Measurements from ENCODE around the gene PPIL4. TPM values are rescaled to one million over a fixed set of nuclear protein-coding genes. Genes with fewer than 3 reads are reported as not detected.
A peak's percentile ranks its signal among the peaks of the same experiment; 100 is the strongest.

PPIL4 gene, protein sequence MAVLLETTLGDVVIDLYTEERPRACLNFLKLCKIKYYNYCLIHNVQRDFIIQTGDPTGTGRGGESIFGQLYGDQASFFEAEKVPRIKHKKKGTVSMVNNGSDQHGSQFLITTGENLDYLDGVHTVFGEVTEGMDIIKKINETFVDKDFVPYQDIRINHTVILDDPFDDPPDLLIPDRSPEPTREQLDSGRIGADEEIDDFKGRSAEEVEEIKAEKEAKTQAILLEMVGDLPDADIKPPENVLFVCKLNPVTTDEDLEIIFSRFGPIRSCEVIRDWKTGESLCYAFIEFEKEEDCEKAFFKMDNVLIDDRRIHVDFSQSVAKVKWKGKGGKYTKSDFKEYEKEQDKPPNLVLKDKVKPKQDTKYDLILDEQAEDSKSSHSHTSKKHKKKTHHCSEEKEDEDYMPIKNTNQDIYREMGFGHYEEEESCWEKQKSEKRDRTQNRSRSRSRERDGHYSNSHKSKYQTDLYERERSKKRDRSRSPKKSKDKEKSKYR
- 15.7 TPM for total RNA-seq
- long read RNA-seq, transcript PPIL4-201 (13 exons, 2,232 nt) = major isoform, 25 of 28 reads
- long read RNA-seq, partial matches to known transcripts = 0 of 28 reads
- long read RNA-seq, other reads (novel, unspliced or antisense) = 3 of 28 reads

GRCh38 chr6:149545754-149546471, at the start of gene PPIL4:
TSS of gene PPIL4 (minus strand) at chr6:149546043. CDS start at chr6:149546005, 38 bp downstream.
- peak within 1 kb of the TSS; percentile 94 for H3K27ac ChIP-seq (replicated peaks)
- TF ChIP-seq, protein P1, sequence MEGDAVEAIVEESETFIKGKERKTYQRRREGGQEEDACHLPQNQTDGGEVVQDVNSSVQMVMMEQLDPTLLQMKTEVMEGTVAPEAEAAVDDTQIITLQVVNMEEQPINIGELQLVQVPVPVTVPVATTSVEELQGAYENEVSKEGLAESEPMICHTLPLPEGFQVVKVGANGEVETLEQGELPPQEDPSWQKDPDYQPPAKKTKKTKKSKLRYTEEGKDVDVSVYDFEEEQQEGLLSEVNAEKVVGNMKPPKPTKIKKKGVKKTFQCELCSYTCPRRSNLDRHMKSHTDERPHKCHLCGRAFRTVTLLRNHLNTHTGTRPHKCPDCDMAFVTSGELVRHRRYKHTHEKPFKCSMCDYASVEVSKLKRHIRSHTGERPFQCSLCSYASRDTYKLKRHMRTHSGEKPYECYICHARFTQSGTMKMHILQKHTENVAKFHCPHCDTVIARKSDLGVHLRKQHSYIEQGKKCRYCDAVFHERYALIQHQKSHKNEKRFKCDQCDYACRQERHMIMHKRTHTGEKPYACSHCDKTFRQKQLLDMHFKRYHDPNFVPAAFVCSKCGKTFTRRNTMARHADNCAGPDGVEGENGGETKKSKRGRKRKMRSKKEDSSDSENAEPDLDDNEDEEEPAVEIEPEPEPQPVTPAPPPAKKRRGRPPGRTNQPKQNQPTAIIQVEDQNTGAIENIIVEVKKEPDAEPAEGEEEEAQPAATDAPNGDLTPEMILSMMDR (IDR thresholded peaks at IDR 0.05; ENCODE audit: borderline replicate concordance) = peak; percentile 90
- peak within 1 kb of the TSS; percentile 86 for H3K4me3 ChIP-seq
- H3K36me3 ChIP-seq = peaks cover 8% of the 10 kb centered on the region
- H3K9me3 ChIP-seq (replicated peaks) = no peaks in the 10 kb centered on the region
- intact Hi-C loops (cut with micrococcal nuclease) = no loop called here
- peaks cover 55% of the 10 kb centered on the region for H3K4me1 ChIP-seq
- no peaks in the 10 kb centered on the region for H3K27me3 ChIP-seq (ENCODE audit: low read depth)
- DNase-seq = peak; percentile 98

DNA sequence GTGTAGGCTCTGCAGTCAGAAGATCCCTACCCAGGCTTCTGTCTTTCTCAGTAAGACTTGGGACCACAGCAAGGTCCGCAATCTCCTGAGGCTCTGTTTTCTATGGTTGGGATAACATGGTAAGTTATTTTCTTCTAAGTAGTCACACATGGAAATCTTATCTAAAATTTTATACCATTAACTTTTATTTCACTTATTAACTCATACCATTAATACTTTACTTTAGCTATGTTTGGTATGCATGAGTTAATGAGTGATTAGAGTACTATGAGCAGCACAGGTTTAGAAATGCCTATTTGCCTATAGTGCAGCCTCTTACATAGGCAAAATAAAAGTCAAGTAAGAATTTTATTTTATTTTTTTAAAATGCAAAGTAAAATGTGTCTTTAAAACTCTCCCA, 47.6 kb upstream of the PPIL4 start:
- no peaks in the 10 kb centered on the region for H3K27me3 ChIP-seq (ENCODE audit: low read depth)
- H3K4me1 ChIP-seq = no peaks in the 10 kb centered on the region
- H3K9me3 ChIP-seq (replicated peaks) = no peaks in the 10 kb centered on the region
- H3K36me3 ChIP-seq = peaks cover 97% of the 10 kb centered on the region
- H3K27ac ChIP-seq (replicated peaks) = no peak overlapping the region
- intact Hi-C loops (cut with micrococcal nuclease) = no loop called here
- H3K4me3 ChIP-seq = no peak overlapping the region
- TF ChIP-seq, protein P1 (IDR thresholded peaks at IDR 0.05; ENCODE audit: borderline replicate concordance) = no peak
- no peak for DNase-seq

DNA sequence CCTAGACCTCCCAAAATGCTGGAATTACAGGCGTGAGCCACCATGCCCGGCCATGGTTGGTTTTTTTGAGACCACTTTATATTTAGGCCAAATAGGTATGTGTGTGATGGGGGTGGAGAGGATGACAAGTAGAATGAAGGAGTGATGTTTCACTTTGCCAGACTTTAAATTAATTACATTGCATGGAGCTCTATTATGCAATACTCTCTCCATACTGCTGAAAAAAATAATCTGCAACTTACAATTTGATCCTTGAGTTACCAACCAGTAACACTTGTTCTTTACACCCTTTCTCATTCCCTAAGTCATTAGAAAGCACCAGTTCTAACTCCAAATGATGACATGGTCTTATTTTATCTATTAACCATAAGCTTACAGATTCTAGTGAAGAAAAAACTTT, 47.1 kb upstream of the PPIL4 start:
- peaks cover 96% of the 10 kb centered on the region for H3K36me3 ChIP-seq
- intact Hi-C loops (cut with micrococcal nuclease) = no loop called here
- no peaks in the 10 kb centered on the region for H3K4me1 ChIP-seq
- H3K27me3 ChIP-seq (ENCODE audit: low read depth) = no peaks in the 10 kb centered on the region
- DNase-seq = no peak
- H3K9me3 ChIP-seq (replicated peaks) = no peaks in the 10 kb centered on the region
- no peak overlapping the region for H3K27ac ChIP-seq (replicated peaks)
- H3K4me3 ChIP-seq = no peak overlapping the region
- TF ChIP-seq, protein P1 (IDR thresholded peaks at IDR 0.05; ENCODE audit: borderline replicate concordance) = no peak

DNA sequence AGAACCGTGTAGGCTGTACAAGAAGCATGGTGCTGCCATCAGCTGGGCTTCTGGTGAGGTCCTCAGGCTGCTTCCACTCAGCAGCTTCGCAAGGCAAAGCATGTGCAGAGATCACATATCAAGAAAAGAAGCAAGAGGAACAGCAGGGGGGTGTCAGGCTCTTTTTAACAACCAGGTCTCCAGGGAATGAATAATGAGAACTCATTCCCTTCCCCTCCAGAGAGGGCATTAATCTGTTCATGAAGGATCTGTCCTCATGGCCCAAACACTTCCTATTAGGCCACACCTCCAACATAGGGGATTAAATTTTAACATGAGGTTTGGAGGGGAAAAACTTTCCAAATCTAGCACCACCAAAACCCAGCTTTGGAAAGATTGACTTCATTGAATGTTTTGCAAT, 40.3 kb upstream of the PPIL4 start:
- no peak for DNase-seq
- H3K27me3 ChIP-seq (ENCODE audit: low read depth) = no peaks in the 10 kb centered on the region
- no peaks in the 10 kb centered on the region for H3K4me1 ChIP-seq
- no peak overlapping the region for H3K4me3 ChIP-seq
- intact Hi-C loops (cut with micrococcal nuclease) = no loop called here
- H3K9me3 ChIP-seq (replicated peaks) = no peaks in the 10 kb centered on the region
- TF ChIP-seq, protein P1 (IDR thresholded peaks at IDR 0.05; ENCODE audit: borderline replicate concordance) = no peak
- no peak overlapping the region for H3K27ac ChIP-seq (replicated peaks)
- H3K36me3 ChIP-seq = peaks cover 95% of the 10 kb centered on the region

GRCh38 chr6:149581349-149581748, 35.5 kb upstream of the PPIL4 start:
- H3K4me1 ChIP-seq = no peaks in the 10 kb centered on the region
- H3K9me3 ChIP-seq (replicated peaks) = no peaks in the 10 kb centered on the region
- H3K27ac ChIP-seq (replicated peaks) = no peak overlapping the region
- TF ChIP-seq, protein P1 (IDR thresholded peaks at IDR 0.05; ENCODE audit: borderline replicate concordance) = no peak
- intact Hi-C loops (cut with micrococcal nuclease) = no loop called here
- no peaks in the 10 kb centered on the region for H3K27me3 ChIP-seq (ENCODE audit: low read depth)
- H3K4me3 ChIP-seq = no peak overlapping the region
- H3K36me3 ChIP-seq = peaks cover 77% of the 10 kb centered on the region
- no peak for DNase-seq
